GM18909 (cell line): ENCODE results near the gene DOCK2.
"Not testable (repeated sequence)": the region's sequence is repeated elsewhere in the genome, so short reads cannot be mapped to it uniquely, and the experiment has no call there.

Source experiments
- ATAC-seq: cut with Tn5 transposase; IDR thresholded peaks from one replicate; pipeline ENCODE4 v1.9.1; 2021; ENCODE audit warnings: mild to moderate bottlenecking; ENCODE audit not compliant: unreplicated experiment, poor library complexity

The DOCK2 gene

GRCh38 chr5:169808118-169808581 lies 171.1 kb downstream of the DOCK2 start:
- ATAC-seq = no peak

GRCh38 chr5:169808880-169809279 lies 171.8 kb downstream of the DOCK2 start:
- ATAC-seq = not testable (repeated sequence)

- no peak for ATAC-seq
Observed at GRCh38 chr5:169809281-169809680, 172.2 kb downstream of the DOCK2 start.

GRCh38 chr5:169810524-169810923 lies 173.4 kb downstream of the DOCK2 start:
- no peak for ATAC-seq

- ATAC-seq = no peak
Observed at GRCh38 chr5:169811023-169811422, 173.9 kb downstream of the DOCK2 start.

- no peak for ATAC-seq
Observed at GRCh38 chr5:169811680-169812079, 174.6 kb downstream of the DOCK2 start.

GRCh38 chr5:169812786-169813185 lies 175.7 kb downstream of the DOCK2 start:
- no peak for ATAC-seq

- no peak for ATAC-seq
Observed at GRCh38 chr5:169814045-169814444, 177.0 kb downstream of the DOCK2 start.

- no peak for ATAC-seq
Observed at GRCh38 chr5:169814522-169814921, 177.4 kb downstream of the DOCK2 start.

- no peak for ATAC-seq
Observed at GRCh38 chr5:169817031-169817430, 180.0 kb downstream of the DOCK2 start.

GRCh38 chr5:169826618-169827017 lies 189.5 kb downstream of the DOCK2 start:
- no peak for ATAC-seq

GRCh38 chr5:169827769-169828168 lies 190.7 kb downstream of the DOCK2 start:
- ATAC-seq = no peak

- no peak for ATAC-seq
Observed at GRCh38 chr5:169828385-169828784, 191.3 kb downstream of the DOCK2 start.

GRCh38 chr5:169831331-169831730 lies 194.3 kb downstream of the DOCK2 start:
- no peak for ATAC-seq

- ATAC-seq = no peak
Observed at GRCh38 chr5:169832304-169832703, 195.2 kb downstream of the DOCK2 start.

GRCh38 chr5:169832845-169833244 lies 195.8 kb downstream of the DOCK2 start:
- peak; percentile 37 for ATAC-seq

GRCh38 chr5:169833681-169834292 lies 196.7 kb downstream of the DOCK2 start:
- ATAC-seq = not testable (repeated sequence)

GRCh38 chr5:169834540-169834939 lies 197.5 kb downstream of the DOCK2 start:
- not testable (repeated sequence) for ATAC-seq

- ATAC-seq = no peak
Observed at GRCh38 chr5:169836835-169837536, 199.9 kb downstream of the DOCK2 start.

GRCh38 chr5:169837686-169838085 lies 200.6 kb downstream of the DOCK2 start:
- ATAC-seq = no peak

GRCh38 chr5:169838688-169839087 lies 201.6 kb downstream of the DOCK2 start:
- peak; percentile 88 for ATAC-seq

- ATAC-seq = no peak
Observed at GRCh38 chr5:169840405-169840804, 203.3 kb downstream of the DOCK2 start.
